Lower leg skin (tissue), 3 donors: ENCODE measurements around the gene SERPINE2.

Experiments
- POLR2A ChIP-seq, 2 donors: fragments of 450-650 bp; IDR thresholded peaks; one replicate each; pipeline ENCODE4 v1.6.1; 2016 to 2017; ENCODE audit warnings: antibody characterized with exemption in 2 of 2, mild to moderate bottlenecking in 1 of 2, moderate library complexity in 1 of 2
- TF ChIP-seq, protein P1 (sequence below), 3 donors: fragments of 450-650 bp; IDR thresholded peaks; one replicate each; pipeline ENCODE4 v1.5.1; 2016; ENCODE audit warnings: antibody characterized with exemption in 3 of 3, mild to moderate bottlenecking in 3 of 3, moderate library complexity in 2 of 3

DNA sequence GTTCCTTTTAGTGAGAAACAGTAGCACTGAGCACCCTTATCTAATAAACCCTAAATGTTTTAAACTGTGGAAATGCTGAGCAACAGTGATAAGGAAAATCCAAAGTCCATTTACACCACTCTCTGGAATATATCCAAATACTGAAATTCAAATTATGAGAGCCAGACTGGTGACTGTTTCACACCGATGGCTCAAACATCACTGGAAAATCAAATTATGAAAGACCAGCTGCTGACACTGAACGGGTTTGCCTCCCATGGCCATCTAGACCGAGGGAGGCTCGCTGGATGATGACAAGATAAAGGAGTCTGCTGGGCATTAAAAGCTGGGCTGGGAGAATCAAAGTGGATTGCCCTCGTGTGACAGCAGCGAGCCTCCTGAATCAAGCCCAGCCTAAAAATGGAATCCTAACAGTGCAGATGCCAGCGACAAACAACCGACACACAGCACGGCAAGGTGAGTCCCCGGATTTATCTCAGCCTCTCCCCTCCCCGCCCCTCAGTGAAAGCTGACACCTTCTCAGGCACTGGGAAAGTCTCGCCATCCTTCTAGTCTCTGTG is 30.3 kb downstream of the SERPINE2 start:
- TF ChIP-seq, protein P1, sequence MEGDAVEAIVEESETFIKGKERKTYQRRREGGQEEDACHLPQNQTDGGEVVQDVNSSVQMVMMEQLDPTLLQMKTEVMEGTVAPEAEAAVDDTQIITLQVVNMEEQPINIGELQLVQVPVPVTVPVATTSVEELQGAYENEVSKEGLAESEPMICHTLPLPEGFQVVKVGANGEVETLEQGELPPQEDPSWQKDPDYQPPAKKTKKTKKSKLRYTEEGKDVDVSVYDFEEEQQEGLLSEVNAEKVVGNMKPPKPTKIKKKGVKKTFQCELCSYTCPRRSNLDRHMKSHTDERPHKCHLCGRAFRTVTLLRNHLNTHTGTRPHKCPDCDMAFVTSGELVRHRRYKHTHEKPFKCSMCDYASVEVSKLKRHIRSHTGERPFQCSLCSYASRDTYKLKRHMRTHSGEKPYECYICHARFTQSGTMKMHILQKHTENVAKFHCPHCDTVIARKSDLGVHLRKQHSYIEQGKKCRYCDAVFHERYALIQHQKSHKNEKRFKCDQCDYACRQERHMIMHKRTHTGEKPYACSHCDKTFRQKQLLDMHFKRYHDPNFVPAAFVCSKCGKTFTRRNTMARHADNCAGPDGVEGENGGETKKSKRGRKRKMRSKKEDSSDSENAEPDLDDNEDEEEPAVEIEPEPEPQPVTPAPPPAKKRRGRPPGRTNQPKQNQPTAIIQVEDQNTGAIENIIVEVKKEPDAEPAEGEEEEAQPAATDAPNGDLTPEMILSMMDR (IDR thresholded peaks at IDR 0.05), result no peak
- no peak for TF ChIP-seq POLR2A (IDR thresholded peaks at IDR 0.05)
